Activated B cell treated with CpG ODN at 0.5 μM for 24 hours (primary cell): ENCODE results near the gene PRR5. TPM values are rescaled to one million over a fixed set of nuclear protein-coding genes. Genes with fewer than 3 reads are reported as not detected.

Source experiments
- ATAC-seq: fragments of 200-7000 bp; cut with Tn5 transposase; one replicate; pipeline ENCODE4 v1.10.0; 2021; ENCODE audit warnings: low read depth, mild to moderate bottlenecking, moderate library complexity
- CTCF ChIA-PET: fragments of 350-600 bp; sonication (Branson Sonifier 250); formaldehyde crosslinking; loops from one replicate; lab custom pipeline; 2021; ENCODE audit warnings: antibody characterized with exemption; lab: Charles Lee
- POLR2A ChIA-PET: fragments of 350-600 bp; sonication (Branson Sonifier 250); formaldehyde crosslinking; loops from one replicate; lab custom pipeline; 2021; ENCODE audit warnings: antibody characterized with exemption; lab: Charles Lee
- DNase-seq: peaks from one replicate; pipeline ENCODE4 v3.0.0; 2022
- H3K27ac Mint-ChIP-seq: one replicate; pipeline ENCODE4 v1.8.0; 2020; ENCODE audit warnings: mixed read lengths
- H3K27me3 Mint-ChIP-seq: one replicate; pipeline ENCODE4 v1.8.0; 2021; ENCODE audit warnings: mixed read lengths
- H3K36me3 Mint-ChIP-seq: one replicate; pipeline ENCODE4 v1.8.0; 2021; ENCODE audit warnings: low read depth, mixed read lengths
- H3K4me1 Mint-ChIP-seq: one replicate; pipeline ENCODE4 v1.8.0; 2021; ENCODE audit warnings: mixed read lengths
- H3K4me3 Mint-ChIP-seq: one replicate; pipeline ENCODE4 v1.8.0; 2020; ENCODE audit warnings: mild to moderate bottlenecking, mixed read lengths
- H3K9me3 Mint-ChIP-seq: one replicate; pipeline ENCODE4 v1.8.0; 2020; ENCODE audit warnings: mixed read lengths
- intact Hi-C: fragments of 100-400 bp; cut with micrococcal nuclease; formaldehyde crosslinking; loops from one replicate; pipeline ENCODE4 v1.15.1; 2024
- total RNA-seq: library from RNA; stranded (reverse); gene quantifications from 2 replicates; pipeline ENCODE4 v1.2.3, GENCODE V29; 2022
- TF ChIP-seq, protein P1 (sequence below): fragments of 200-600 bp; IDR thresholded peaks from one replicate; pipeline ENCODE4 v1.8.0; 2022; ENCODE audit warnings: antibody characterized with exemption, mild to moderate bottlenecking

The PRR5 gene
- total RNA-seq, 1 donor from 2014 or later, result 18.0 TPM

DNA sequence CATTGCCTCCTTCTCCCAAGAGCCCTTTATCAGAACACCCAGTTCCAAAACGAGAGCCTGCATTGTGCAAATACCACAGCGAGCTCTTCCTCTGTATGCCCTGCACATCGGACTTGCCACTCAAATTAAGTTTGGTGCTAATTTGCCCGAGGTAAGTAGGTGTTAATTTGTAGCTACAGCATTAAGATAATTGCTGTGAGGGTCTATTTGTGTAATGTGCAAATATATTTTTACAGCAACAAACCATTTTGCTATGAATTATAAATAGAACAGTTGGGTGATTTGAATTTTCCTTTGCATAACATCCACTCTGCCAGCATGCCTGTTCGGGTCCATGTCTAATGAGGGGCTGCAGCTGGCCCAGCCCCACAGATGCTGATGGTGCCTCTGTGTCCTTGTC is 58.5 kb downstream of the PRR5 start:
- POLR2A ChIA-PET, result no interaction called here
- CTCF ChIA-PET, result no interaction called here
- TF ChIP-seq, protein P1, sequence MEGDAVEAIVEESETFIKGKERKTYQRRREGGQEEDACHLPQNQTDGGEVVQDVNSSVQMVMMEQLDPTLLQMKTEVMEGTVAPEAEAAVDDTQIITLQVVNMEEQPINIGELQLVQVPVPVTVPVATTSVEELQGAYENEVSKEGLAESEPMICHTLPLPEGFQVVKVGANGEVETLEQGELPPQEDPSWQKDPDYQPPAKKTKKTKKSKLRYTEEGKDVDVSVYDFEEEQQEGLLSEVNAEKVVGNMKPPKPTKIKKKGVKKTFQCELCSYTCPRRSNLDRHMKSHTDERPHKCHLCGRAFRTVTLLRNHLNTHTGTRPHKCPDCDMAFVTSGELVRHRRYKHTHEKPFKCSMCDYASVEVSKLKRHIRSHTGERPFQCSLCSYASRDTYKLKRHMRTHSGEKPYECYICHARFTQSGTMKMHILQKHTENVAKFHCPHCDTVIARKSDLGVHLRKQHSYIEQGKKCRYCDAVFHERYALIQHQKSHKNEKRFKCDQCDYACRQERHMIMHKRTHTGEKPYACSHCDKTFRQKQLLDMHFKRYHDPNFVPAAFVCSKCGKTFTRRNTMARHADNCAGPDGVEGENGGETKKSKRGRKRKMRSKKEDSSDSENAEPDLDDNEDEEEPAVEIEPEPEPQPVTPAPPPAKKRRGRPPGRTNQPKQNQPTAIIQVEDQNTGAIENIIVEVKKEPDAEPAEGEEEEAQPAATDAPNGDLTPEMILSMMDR, result no peak
- no peak overlapping the region for H3K4me3 Mint-ChIP-seq
- H3K27ac Mint-ChIP-seq, result no peak overlapping the region
- DNase-seq (no peak), ATAC-seq (no peak)
- intact Hi-C loops, result no loop called here
- H3K9me3 Mint-ChIP-seq, result peaks cover 7% of the 10 kb centered on the region
- H3K4me1 Mint-ChIP-seq, result no peaks in the 10 kb centered on the region
- H3K36me3 Mint-ChIP-seq, result no peaks in the 10 kb centered on the region
- H3K27me3 Mint-ChIP-seq, result peaks cover 21% of the 10 kb centered on the region

DNA sequence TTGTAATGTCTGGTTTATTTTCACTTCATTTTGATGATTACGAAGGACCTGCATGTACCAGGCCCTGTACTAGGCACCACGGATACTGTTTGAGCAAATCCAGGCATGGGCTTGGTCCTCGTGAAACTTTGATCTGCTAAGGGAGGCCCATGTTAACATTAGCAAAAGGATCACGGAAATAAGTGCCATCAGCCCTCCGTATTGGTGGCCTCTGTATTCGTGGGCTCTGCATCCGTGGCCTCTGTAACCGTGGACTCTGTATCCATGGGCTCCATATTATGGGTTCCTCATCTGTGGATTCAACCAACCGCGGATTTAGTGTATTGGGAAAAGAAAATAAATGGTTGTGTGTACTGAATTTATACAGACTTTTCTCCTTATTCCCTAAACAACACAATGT is 59.0 kb downstream of the PRR5 start:
- DNase-seq (no peak), ATAC-seq (no peak)
- Mint-ChIP-seq H3K27me3 (peaks cover 17% of the 10 kb centered on the region), H3K9me3 (peaks cover 7% of the 10 kb centered on the region), H3K36me3 (no peaks in the 10 kb centered on the region), H3K4me1 (no peaks in the 10 kb centered on the region), H3K27ac (no peak overlapping the region), H3K4me3 (no peak overlapping the region)
- CTCF ChIA-PET, result no interaction called here
- intact Hi-C loops, result no loop called here
- POLR2A ChIA-PET, result no interaction called here
- TF ChIP-seq, protein P1, result no peak

DNA sequence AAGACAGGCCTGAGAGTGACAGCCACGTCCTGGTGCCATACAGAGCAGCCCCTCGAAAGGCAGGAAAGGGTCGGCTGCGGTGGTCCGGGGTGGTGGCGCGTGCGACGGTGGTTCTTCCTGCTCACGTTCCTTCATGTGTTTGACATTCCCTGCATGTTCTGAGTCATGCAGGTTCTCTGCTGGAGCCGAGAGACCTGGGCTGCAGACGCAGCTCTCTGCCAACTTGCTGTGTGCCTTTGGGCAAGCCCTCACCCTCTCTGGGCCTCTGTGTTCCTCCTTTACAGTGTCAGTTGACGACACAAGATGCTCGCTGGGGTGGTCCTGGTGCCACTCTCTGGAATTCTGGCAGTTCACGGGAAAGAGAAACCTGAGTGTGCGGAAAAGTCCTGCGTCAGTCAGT is 62.4 kb downstream of the PRR5 start:
- ChIA-PET CTCF (no interaction called here), POLR2A (no interaction called here)
- Mint-ChIP-seq H3K4me3 (no peak overlapping the region), H3K27ac (no peak overlapping the region), H3K36me3 (no peaks in the 10 kb centered on the region), H3K9me3 (peaks cover 7% of the 10 kb centered on the region), H3K4me1 (no peaks in the 10 kb centered on the region), H3K27me3 (peaks cover 3% of the 10 kb centered on the region)
- no peak for DNase-seq
- intact Hi-C loops, result no loop called here
- TF ChIP-seq, protein P1, result no peak
- no peak for ATAC-seq

DNA sequence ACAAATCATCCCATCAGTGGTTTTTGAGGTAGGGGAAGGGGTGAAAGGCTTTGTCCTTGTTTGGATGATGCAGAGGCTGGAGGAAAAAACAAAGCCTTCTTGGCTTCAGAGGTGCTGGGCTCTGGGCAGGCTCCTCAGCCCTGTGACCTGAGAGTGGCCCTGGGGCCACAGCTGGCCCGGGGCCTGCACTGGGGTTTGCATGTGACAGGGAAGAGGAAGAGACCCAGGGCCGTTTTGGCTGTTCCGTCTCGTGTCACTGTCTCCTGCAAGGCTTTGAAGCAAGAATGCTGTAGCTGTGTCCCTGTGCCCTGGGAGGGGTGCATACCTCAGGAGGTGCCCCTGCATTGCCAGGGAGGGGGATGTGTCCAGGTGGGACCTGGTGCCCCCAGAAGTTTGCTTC is 63.0 kb downstream of the PRR5 start:
- DNase-seq, result no peak
- Mint-ChIP-seq H3K27ac (no peak overlapping the region), H3K36me3 (no peaks in the 10 kb centered on the region), H3K9me3 (peaks cover 7% of the 10 kb centered on the region), H3K4me3 (no peak overlapping the region), H3K4me1 (no peaks in the 10 kb centered on the region), H3K27me3 (peaks cover 2% of the 10 kb centered on the region)
- CTCF ChIA-PET, result no interaction called here
- no peak for ATAC-seq
- TF ChIP-seq, protein P1, result no peak
- POLR2A ChIA-PET, result no interaction called here
- intact Hi-C loops, result no loop called here

DNA sequence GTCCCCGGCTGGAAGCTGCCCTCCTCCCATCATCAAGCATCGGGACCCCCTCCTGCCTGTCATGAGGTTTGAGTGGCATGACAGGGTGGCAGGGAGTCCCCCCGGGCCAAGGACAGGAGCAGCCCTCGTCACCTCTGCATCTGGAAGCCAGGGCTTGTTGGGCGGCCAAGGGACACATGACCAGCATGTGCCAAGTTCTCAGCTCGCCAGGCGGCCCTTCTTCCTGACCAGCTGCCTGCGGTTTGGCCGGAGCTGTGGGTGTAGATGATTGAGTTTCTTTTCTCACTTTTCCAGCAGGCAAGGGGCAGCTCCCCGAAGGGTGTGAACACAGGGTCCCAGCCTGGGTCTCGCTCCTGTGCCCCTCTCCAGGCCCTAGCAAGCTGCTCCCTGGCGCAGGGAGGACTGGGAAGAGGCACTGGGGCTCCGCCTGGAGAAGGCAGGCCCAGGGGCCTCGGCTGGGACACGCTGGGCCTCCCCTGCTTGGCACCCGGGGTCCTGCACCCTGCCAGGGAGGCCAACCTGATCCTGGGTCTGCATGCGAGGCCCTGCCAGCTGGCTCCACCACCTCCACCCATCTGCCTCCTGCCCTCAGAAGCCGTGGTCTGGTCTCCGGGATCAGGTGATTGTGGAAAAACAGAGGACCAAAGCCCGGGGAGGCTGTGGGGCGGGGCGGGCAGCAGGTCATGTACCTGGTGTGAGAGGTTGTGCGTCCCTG is 63.7 kb downstream of the PRR5 start:
- Mint-ChIP-seq H3K27ac (no peak overlapping the region), H3K4me3 (no peak overlapping the region), H3K36me3 (no peaks in the 10 kb centered on the region), H3K4me1 (no peaks in the 10 kb centered on the region), H3K9me3 (peaks cover 7% of the 10 kb centered on the region), H3K27me3 (peaks cover 2% of the 10 kb centered on the region)
- no peak for DNase-seq
- no peak for ATAC-seq
- intact Hi-C loops, result no loop called here
- ChIA-PET CTCF (no interaction called here), POLR2A (no interaction called here)
- TF ChIP-seq, protein P1, result no peak
